GM12892 (cell line): ENCODE results near the gene SNX8.
"Not testable (repeated sequence)": the region's sequence is repeated elsewhere in the genome, so short reads cannot be mapped to it uniquely, and the experiment has no call there.

ENCODE experiments used
- POLR2A ChIP-seq: IDR thresholded peaks from 2 replicates; pipeline ENCODE4 v1.6.1; 2011; ENCODE audit warnings: low read depth, low read length, control low read depth
- POLR2AphosphoS5 ChIP-seq: IDR thresholded peaks from 2 replicates; pipeline ENCODE4 v1.6.1; 2011; ENCODE audit warnings: low read depth, low read length, control low read depth

DNA sequence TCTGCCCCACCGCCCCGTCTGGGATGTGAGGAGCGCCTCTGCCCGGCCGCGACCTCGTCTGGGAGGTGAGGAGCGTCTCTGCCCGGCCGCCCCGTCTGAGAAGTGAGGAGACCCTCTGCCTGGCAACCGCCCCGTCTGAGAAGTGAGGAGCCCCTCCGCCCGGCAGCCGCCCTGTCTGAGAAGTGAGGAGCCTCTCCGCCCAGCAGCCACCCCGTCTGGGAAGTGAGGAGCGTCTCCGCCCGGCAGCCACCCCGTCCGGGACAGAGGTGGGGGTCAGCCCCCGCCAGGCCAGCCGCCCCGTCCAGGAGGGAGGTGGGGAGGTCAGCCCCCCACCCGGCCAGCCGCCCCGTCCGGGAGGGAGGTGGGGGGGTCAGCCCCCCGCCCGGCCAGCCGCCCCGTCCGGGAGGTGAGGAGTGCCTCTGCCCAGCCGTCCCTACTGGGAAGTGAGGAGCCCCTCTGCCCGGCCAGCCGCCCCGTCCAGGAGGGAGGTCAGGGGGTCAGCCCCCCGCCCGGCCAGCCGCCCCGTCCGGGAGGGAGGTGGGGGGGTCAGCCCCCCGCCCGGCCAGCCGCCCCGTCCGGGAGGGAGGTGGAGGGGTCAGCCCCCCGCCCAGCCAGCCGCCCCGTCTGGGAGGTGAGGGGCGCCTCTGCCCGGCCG, 11.4 kb downstream of the SNX8 start:
- TF ChIP-seq POLR2AphosphoS5, POLR2A: not testable (repeated sequence)
